Lower leg skin (tissue), 3 donors: ENCODE measurements around the gene ADA.

Experiments
- CTCF ChIP-seq, 3 donors: fragments of 450-650 bp; IDR thresholded peaks; one replicate each; pipeline ENCODE4 v1.5.1; 2016; ENCODE audit warnings: antibody characterized with exemption in 3 of 3, mild to moderate bottlenecking in 3 of 3, moderate library complexity in 2 of 3
- POLR2A ChIP-seq, 2 donors: fragments of 450-650 bp; IDR thresholded peaks; one replicate each; pipeline ENCODE4 v1.6.1; 2016 to 2017; ENCODE audit warnings: antibody characterized with exemption in 2 of 2, mild to moderate bottlenecking in 1 of 2, moderate library complexity in 1 of 2

GRCh38 chr20:44629017-44629385, 22.5 kb downstream of the ADA start:
- no peak for TF ChIP-seq CTCF (IDR thresholded peaks at IDR 0.05)
- no peak for TF ChIP-seq POLR2A (IDR thresholded peaks at IDR 0.05)
